ENCODE measurements around the gene PRKD1.

- TF ChIP-seq NFIC (IDR thresholded peaks at IDR 0.05) (no peak), CREB1 (IDR thresholded peaks at IDR 0.05; ENCODE audit: low read depth) (no peak), CEBPB (IDR thresholded peaks at IDR 0.05) (no peak), EP300 (IDR thresholded peaks at IDR 0.05; ENCODE audit: borderline replicate concordance) (no peak)
- TF ChIP-seq, protein P1, sequence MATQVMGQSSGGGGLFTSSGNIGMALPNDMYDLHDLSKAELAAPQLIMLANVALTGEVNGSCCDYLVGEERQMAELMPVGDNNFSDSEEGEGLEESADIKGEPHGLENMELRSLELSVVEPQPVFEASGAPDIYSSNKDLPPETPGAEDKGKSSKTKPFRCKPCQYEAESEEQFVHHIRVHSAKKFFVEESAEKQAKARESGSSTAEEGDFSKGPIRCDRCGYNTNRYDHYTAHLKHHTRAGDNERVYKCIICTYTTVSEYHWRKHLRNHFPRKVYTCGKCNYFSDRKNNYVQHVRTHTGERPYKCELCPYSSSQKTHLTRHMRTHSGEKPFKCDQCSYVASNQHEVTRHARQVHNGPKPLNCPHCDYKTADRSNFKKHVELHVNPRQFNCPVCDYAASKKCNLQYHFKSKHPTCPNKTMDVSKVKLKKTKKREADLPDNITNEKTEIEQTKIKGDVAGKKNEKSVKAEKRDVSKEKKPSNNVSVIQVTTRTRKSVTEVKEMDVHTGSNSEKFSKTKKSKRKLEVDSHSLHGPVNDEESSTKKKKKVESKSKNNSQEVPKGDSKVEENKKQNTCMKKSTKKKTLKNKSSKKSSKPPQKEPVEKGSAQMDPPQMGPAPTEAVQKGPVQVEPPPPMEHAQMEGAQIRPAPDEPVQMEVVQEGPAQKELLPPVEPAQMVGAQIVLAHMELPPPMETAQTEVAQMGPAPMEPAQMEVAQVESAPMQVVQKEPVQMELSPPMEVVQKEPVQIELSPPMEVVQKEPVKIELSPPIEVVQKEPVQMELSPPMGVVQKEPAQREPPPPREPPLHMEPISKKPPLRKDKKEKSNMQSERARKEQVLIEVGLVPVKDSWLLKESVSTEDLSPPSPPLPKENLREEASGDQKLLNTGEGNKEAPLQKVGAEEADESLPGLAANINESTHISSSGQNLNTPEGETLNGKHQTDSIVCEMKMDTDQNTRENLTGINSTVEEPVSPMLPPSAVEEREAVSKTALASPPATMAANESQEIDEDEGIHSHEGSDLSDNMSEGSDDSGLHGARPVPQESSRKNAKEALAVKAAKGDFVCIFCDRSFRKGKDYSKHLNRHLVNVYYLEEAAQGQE (IDR thresholded peaks at IDR 0.05; ENCODE audit: low read depth) = no peak
Measured at GRCh38 chr14:29584992-29585391, 342.7 kb downstream of the PRKD1 start.

Measured in Ishikawa (cell line).